IMR-90 (cell line): Measurements from ENCODE around the gene TP73. TPM values are rescaled to one million over a fixed set of nuclear protein-coding genes. Genes with fewer than 3 reads are reported as not detected.

Experiments used
- ATAC-seq: fragments of 200-7000 bp; cut with Tn5 transposase; 2 replicates; pipeline ENCODE4 v1.9.1; 2020; ENCODE audit warnings: low read depth, mild to moderate bottlenecking, moderate library complexity
- BruUV-seq: library from RNA; stranded (reverse); fragments of 400-500 nt; replicated peaks from 2 replicates; lab custom pipeline; 2021; lab: Mats Ljungman, UMichigan
- CTCF ChIA-PET: fragments of 300-600 bp; formaldehyde crosslinking; extraction: SDS; loops from one replicate; lab custom pipeline; 2021; ENCODE audit warnings: antibody characterized with exemption; lab: Yijun Ruan, JAX
- POLR2A ChIA-PET: fragments of 300-600 bp; sonication (Branson Sonifier 250); formaldehyde crosslinking; loops from one replicate; lab custom pipeline; 2022; ENCODE audit warnings: antibody characterized with exemption; ENCODE audit not compliant: unreplicated experiment; lab: Charles Lee
- DNase-seq: peaks from one replicate; pipeline ENCODE4 v3.0.0; 2013
- H2AFZ ChIP-seq: replicated peaks from 2 replicates; pipeline ENCODE3; 2013; ENCODE audit warnings: low read length, mild to moderate bottlenecking; ENCODE audit not compliant: poor library complexity
- H2AK5ac ChIP-seq: 2 replicates; pipeline ENCODE4 v1.6.1; 2013; ENCODE audit warnings: low read depth, low read length, inconsistent platforms
- H2AK9ac ChIP-seq: replicated peaks from 2 replicates; pipeline ENCODE3; 2013; ENCODE audit warnings: mild to moderate bottlenecking, low read depth, low read length, moderate library complexity; ENCODE audit not compliant: poor library complexity
- H2BK120ac ChIP-seq: 2 replicates; pipeline ENCODE4 v1.6.1; 2013; ENCODE audit warnings: low read depth, low read length, inconsistent platforms
- H2BK15ac ChIP-seq: 3 replicates; pipeline ENCODE4 v1.6.1; 2013; ENCODE audit warnings: low read depth, low read length, inconsistent platforms
- H2BK20ac ChIP-seq: 2 replicates; pipeline ENCODE4 v1.6.1; 2013; ENCODE audit warnings: low read depth, mild to moderate bottlenecking, inconsistent platforms, low read length, moderate library complexity
- H2BK5ac ChIP-seq: 2 replicates; pipeline ENCODE4 v1.6.1; 2013; ENCODE audit warnings: mild to moderate bottlenecking, low read depth, low read length, inconsistent platforms; ENCODE audit not compliant: poor library complexity, severe bottlenecking
- H3K14ac ChIP-seq: replicated peaks from 2 replicates; pipeline ENCODE4 v1.6.1; 2013; ENCODE audit warnings: low read depth, low read length, inconsistent platforms
- H3K18ac ChIP-seq: 2 replicates; pipeline ENCODE4 v1.6.1; 2013; ENCODE audit warnings: low read depth, low read length, control low read depth
- H3K23ac ChIP-seq: 2 replicates; pipeline ENCODE4 v1.6.1; 2013; ENCODE audit warnings: low read depth, low read length, inconsistent platforms
- H3K27ac ChIP-seq: 2 replicates; pipeline ENCODE4 v1.5.1; 2013; ENCODE audit warnings: mild to moderate bottlenecking, control low read depth, low read length; ENCODE audit not compliant: insufficient read depth
- H3K27me3 ChIP-seq: 2 replicates; pipeline ENCODE4 v1.6.1; 2013; ENCODE audit warnings: low read length; ENCODE audit not compliant: control insufficient read depth, insufficient read depth
- H3K36me3 ChIP-seq: 2 replicates; pipeline ENCODE4 v1.6.1; 2013; ENCODE audit warnings: low read length, mixed read lengths; ENCODE audit not compliant: control insufficient read depth, insufficient read depth
- H3K4ac ChIP-seq: 2 replicates; pipeline ENCODE4 v1.6.1; 2013; ENCODE audit warnings: low read depth, low read length, inconsistent platforms
- H3K4me1 ChIP-seq: 2 replicates; pipeline ENCODE4 v1.6.1; 2013; ENCODE audit warnings: low read length, mixed read lengths; ENCODE audit not compliant: control insufficient read depth, insufficient read depth
- H3K4me2 ChIP-seq: 2 replicates; pipeline ENCODE4 v1.6.1; 2013; ENCODE audit warnings: low read depth, mild to moderate bottlenecking, control low read depth, low read length, moderate library complexity
- H3K4me3 ChIP-seq: 2 replicates; pipeline ENCODE4 v1.5.1; 2013; ENCODE audit warnings: low read depth, mild to moderate bottlenecking, control low read depth, low read length, moderate library complexity; ENCODE audit not compliant: insufficient read depth
- H3K56ac ChIP-seq: 2 replicates; pipeline ENCODE4 v1.6.1; 2013; ENCODE audit warnings: low read length, inconsistent platforms; ENCODE audit not compliant: insufficient read depth; ENCODE audit errors: extremely low read depth
- H3K79me1 ChIP-seq, 2 experiments: 2 replicates each; pipeline ENCODE4 v1.6.1; 2013; ENCODE audit warnings: low read length in 2 of 2, inconsistent platforms in 1 of 2, low read depth in 1 of 2
- H3K9ac ChIP-seq: 2 replicates; pipeline ENCODE4 v1.6.1; 2013; ENCODE audit warnings: low read depth, low read length, control low read depth
- H3K9me1 ChIP-seq: 2 replicates; pipeline ENCODE4 v1.6.1; 2013; ENCODE audit warnings: low read length, inconsistent platforms; ENCODE audit not compliant: insufficient read depth
- H3K9me3 ChIP-seq: 2 replicates; pipeline ENCODE4 v1.6.1; 2013; ENCODE audit warnings: low read length; ENCODE audit not compliant: control insufficient read depth, insufficient read depth
- H4K20me1 ChIP-seq: 2 replicates; pipeline ENCODE4 v1.6.1; 2013; ENCODE audit warnings: low read length, inconsistent platforms; ENCODE audit not compliant: insufficient read depth
- H4K5ac ChIP-seq: 2 replicates; pipeline ENCODE4 v1.6.1; 2013; ENCODE audit warnings: mild to moderate bottlenecking, low read depth, low read length, control low read depth
- H4K8ac ChIP-seq, 2 experiments: 2 replicates each; pipeline ENCODE4 v1.6.1; 2013; ENCODE audit warnings: low read depth in 2 of 2, low read length in 2 of 2, control low read depth in 1 of 2, inconsistent platforms in 1 of 2
- H4K91ac ChIP-seq: 2 replicates; pipeline ENCODE4 v1.6.1; 2013; ENCODE audit warnings: low read depth, low read length, inconsistent platforms; ENCODE audit not compliant: insufficient read depth
- CEBPB ChIP-seq: IDR thresholded peaks from 2 replicates; pipeline ENCODE4 v1.6.1; 2012; ENCODE audit warnings: low read depth, low read length, improper control_type of control experiment
- POLR2A ChIP-seq: IDR thresholded peaks from 2 replicates; pipeline ENCODE4 v1.6.1; 2012; ENCODE audit warnings: mild to moderate bottlenecking, low read depth, low read length
- SMC3 ChIP-seq: fragments of 150-350 bp; IDR thresholded peaks from 2 replicates; pipeline ENCODE4 v1.6.1; 2016; ENCODE audit warnings: low read depth, mild to moderate bottlenecking, antibody characterized with exemption, low read length, moderate library complexity
- WGBS, 2 experiments: methylation state at CpG; one replicate each; pipeline versions ENCODE4 v1.1.5 to v1.1.7; 2013; ENCODE audit warnings: missing lambda C conversion rate in 2 of 2; ENCODE audit not compliant: insufficient read length in 1 of 2; ENCODE audit errors: extremely low coverage in 2 of 2; 5-methylcytosine and 5-hydroxymethylcytosine counted together
- dilution Hi-C: fragments of 300-500 bp; cut with HindIII; formaldehyde crosslinking; loops from one replicate; pipeline ENCODE4 v1.14.3; 2018; ENCODE audit warnings: low sequenced_read_pairs; ENCODE audit not compliant: unreplicated experiment
- in situ Hi-C: fragments of 300-500 bp; cut with MboI; formaldehyde crosslinking; loops from 3 replicates; pipeline ENCODE4 v1.14.3; 2019; ENCODE audit warnings: low sequenced_read_pairs, inconsistent platforms, mixed read lengths
- intact Hi-C: fragments of 100-400 bp; cut with micrococcal nuclease; formaldehyde crosslinking; loops from 2 replicates; pipeline ENCODE4 v1.10.0; 2022
- polyA plus RNA-seq, 3 experiments: library from polyadenylated mRNA; depleted of rRNA; stranded (reverse); fragments of >200 nt; gene quantifications; 2 replicates each; pipeline ENCODE4 v1.2.3, GENCODE V29; 2012; ENCODE audit warnings: low replicate concordance in 1 of 3
- total RNA-seq: library from RNA; depleted of rRNA; stranded (reverse); fragments of >200 nt; gene quantifications from 2 replicates; pipeline ENCODE4 v1.2.3, GENCODE V29; 2012

The TP73 gene
- total and polyA plus RNA-seq, 2 of the 4 experiments (the other 2 are of a cell fraction) = not detected

- H3K18ac ChIP-seq = no peak overlapping the region
- H3K27me3 ChIP-seq = no peaks in the 10 kb centered on the region
- ChIA-PET POLR2A (no interaction called here), CTCF (no interaction called here)
- H3K23ac ChIP-seq = no peak overlapping the region
- H2AFZ ChIP-seq = no peak overlapping the region
- no peaks in the 10 kb centered on the region for H3K4me1 ChIP-seq
- dilution Hi-C loops (no loop called here), in situ Hi-C loops (no loop called here), intact Hi-C loops (no loop called here)
- ATAC-seq (no peak), DNase-seq (no peak)
- H3K79me1 ChIP-seq = peaks cover 0 to 2% of the 10 kb centered on the region in 2 experiments; a peak in 1 of 4 replicates
- H3K56ac ChIP-seq = no peak overlapping the region
- H3K27ac ChIP-seq = no peak overlapping the region
- no peak overlapping the region for H3K4me3 ChIP-seq
- no peaks in the 10 kb centered on the region; the same call in 1 of the 2 replicates for H4K20me1 ChIP-seq
- H2BK15ac ChIP-seq = no peak overlapping the region
- no peak overlapping the region for H4K91ac ChIP-seq
- H3K4ac ChIP-seq = no peak overlapping the region
- no TSS peak for BruUV-seq
- H4K5ac ChIP-seq = no peak overlapping the region
- H4K8ac ChIP-seq = no peak overlapping the region
- TF ChIP-seq CEBPB = no peak
- TF ChIP-seq POLR2A = no peak
- no peak for TF ChIP-seq SMC3
- 80% methylated on average over 3 of the region's 12 CpGs; no CpG with 5 or more reads in 1 of the 2 experiments for WGBS, 2 experiments
- H3K9me3 ChIP-seq = no peaks in the 10 kb centered on the region
- H3K4me2 ChIP-seq = no peak overlapping the region
- H2AK9ac ChIP-seq = no peak overlapping the region
- H3K9me1 ChIP-seq = no peaks in the 10 kb centered on the region
- no peak overlapping the region for H2BK120ac ChIP-seq
- H2BK5ac ChIP-seq = no peak overlapping the region
- peaks cover 46% of the 10 kb centered on the region for H3K36me3 ChIP-seq
- H2AK5ac ChIP-seq = no peak overlapping the region
- no peak overlapping the region for H2BK20ac ChIP-seq
- H3K14ac ChIP-seq = no peak overlapping the region
- H3K9ac ChIP-seq = no peak overlapping the region
These were observed 86.6 kb downstream of the TP73 start for GRCh38 chr1:3738943-3739342.
